Measurements from ENCODE around the gene RPTOR. TPM values are rescaled to one million over a fixed set of nuclear protein-coding genes. Genes with fewer than 3 reads are reported as not detected.

Gene RPTOR
- polyA plus RNA-seq, 1 donor from 2014 or later = 9.9 TPM

- Mint-ChIP-seq H3K9me3 (no peaks in the 10 kb centered on the region), H3K27me3 (no peaks in the 10 kb centered on the region), H3K4me3 (no peak overlapping the region), H3K4me1 (peaks cover 22 to 35% (median 25%) of the 10 kb centered on the region in 3 donors), H3K27ac (peak overlapping the region in 1 of 3 donors; percentile 57), H3K36me3 (peaks cover 7% of the 10 kb centered on the region)
These were observed 362.6 kb downstream of the RPTOR start for GRCh38 chr17:80907281-80907680.

- peaks cover 30 to 43% (median 32%) of the 10 kb centered on the region in 3 donors for H3K4me1 Mint-ChIP-seq
- peak overlapping the region in 1 of 3 donors; percentile 8 for H3K27ac Mint-ChIP-seq
- no peak overlapping the region for H3K4me3 Mint-ChIP-seq
These were observed 363.6 kb downstream of the RPTOR start for GRCh38 chr17:80908211-80908610.

GRCh38 chr17:80908776-80909175 lies 364.1 kb downstream of the RPTOR start:
- H3K27ac Mint-ChIP-seq = peak overlapping the region in 1 of 3 donors; percentile 8
- no peaks in the 10 kb centered on the region for H3K27me3 Mint-ChIP-seq
- H3K36me3 Mint-ChIP-seq = peaks cover 7% of the 10 kb centered on the region
- peaks cover 33 to 43% (median 36%) of the 10 kb centered on the region in 3 donors for H3K4me1 Mint-ChIP-seq
- no peaks in the 10 kb centered on the region for H3K9me3 Mint-ChIP-seq
- H3K4me3 Mint-ChIP-seq = no peak overlapping the region

More at GRCh38 chr17:80908211-80908610, 363.6 kb downstream of the RPTOR start:
- no peaks in the 10 kb centered on the region for H3K27me3 Mint-ChIP-seq
- peaks cover 7% of the 10 kb centered on the region for H3K36me3 Mint-ChIP-seq
- no peaks in the 10 kb centered on the region for H3K9me3 Mint-ChIP-seq

- H3K4me3 Mint-ChIP-seq = peak overlapping the region; percentile 33 to 97 (median 88)
- H3K36me3 Mint-ChIP-seq = peaks cover 7% of the 10 kb centered on the region
- no peaks in the 10 kb centered on the region for H3K9me3 Mint-ChIP-seq
- H3K4me1 Mint-ChIP-seq = peaks cover 37 to 40% (median 38%) of the 10 kb centered on the region in 3 donors
- no peaks in the 10 kb centered on the region for H3K27me3 Mint-ChIP-seq
- H3K27ac Mint-ChIP-seq = peak overlapping the region; percentile 79 to 99 (median 98)
These were observed 365.0 kb downstream of the RPTOR start for GRCh38 chr17:80909635-80910034.

GRCh38 chr17:80910043-80910442 lies 365.4 kb downstream of the RPTOR start:
- peak overlapping the region; percentile 79 to 99 (median 98) for H3K27ac Mint-ChIP-seq
- H3K27me3 Mint-ChIP-seq = no peaks in the 10 kb centered on the region
- H3K36me3 Mint-ChIP-seq = peaks cover 7% of the 10 kb centered on the region
- peak overlapping the region; percentile 75 to 97 (median 88) for H3K4me3 Mint-ChIP-seq
- H3K9me3 Mint-ChIP-seq = no peaks in the 10 kb centered on the region
- peaks cover 36 to 38% (median 37%) of the 10 kb centered on the region in 3 donors for H3K4me1 Mint-ChIP-seq

GRCh38 chr17:80912476-80912875 lies 367.8 kb downstream of the RPTOR start:
- no peaks in the 10 kb centered on the region for H3K9me3 Mint-ChIP-seq
- H3K36me3 Mint-ChIP-seq = peaks cover 7% of the 10 kb centered on the region
- H3K27me3 Mint-ChIP-seq = no peaks in the 10 kb centered on the region
- peak overlapping the region; percentile 25 to 75 (median 66) for H3K4me3 Mint-ChIP-seq
- H3K4me1 Mint-ChIP-seq = peaks cover 37 to 38% (median 37%) of the 10 kb centered on the region in 3 donors
- H3K27ac Mint-ChIP-seq = peak overlapping the region; percentile 79 to 99 (median 98)

GRCh38 chr17:80913928-80914821 lies 369.5 kb downstream of the RPTOR start:
- H3K36me3 Mint-ChIP-seq = peaks cover 1% of the 10 kb centered on the region

GRCh38 chr17:80916246-80916645 lies 371.6 kb downstream of the RPTOR start:
- Mint-ChIP-seq H3K9me3 (no peaks in the 10 kb centered on the region), H3K36me3 (peaks cover 5% of the 10 kb centered on the region), H3K4me3 (no peak overlapping the region), H3K27ac (no peak overlapping the region), H3K27me3 (no peaks in the 10 kb centered on the region), H3K4me1 (peaks cover 22 to 23% (median 22%) of the 10 kb centered on the region in 3 donors)

More at GRCh38 chr17:80913928-80914821, 369.5 kb downstream of the RPTOR start:
- H3K4me3 Mint-ChIP-seq = peak overlapping the region in 2 of 4 donors; percentile 59 to 83
- H3K4me1 Mint-ChIP-seq = peaks cover 37 to 40% (median 38%) of the 10 kb centered on the region in 3 donors
- H3K27ac Mint-ChIP-seq = peak overlapping the region; percentile 7 to 99 (median 71)
- no peaks in the 10 kb centered on the region for H3K9me3 Mint-ChIP-seq
- no peaks in the 10 kb centered on the region for H3K27me3 Mint-ChIP-seq

- no peak overlapping the region for H3K4me3 Mint-ChIP-seq
- peaks cover 5% of the 10 kb centered on the region for H3K36me3 Mint-ChIP-seq
- H3K27me3 Mint-ChIP-seq = no peaks in the 10 kb centered on the region
- peak overlapping the region in 1 of 3 donors; percentile 67 for H3K27ac Mint-ChIP-seq
- peaks cover 6 to 8% (median 6%) of the 10 kb centered on the region in 3 donors for H3K4me1 Mint-ChIP-seq
- no peaks in the 10 kb centered on the region for H3K9me3 Mint-ChIP-seq
These were observed 373.3 kb downstream of the RPTOR start for GRCh38 chr17:80917716-80918560.

GRCh38 chr17:80918731-80919130 lies 374.1 kb downstream of the RPTOR start:
- Mint-ChIP-seq H3K27me3 (no peaks in the 10 kb centered on the region), H3K4me1 (peaks cover 3 to 5% (median 4%) of the 10 kb centered on the region in 3 donors), H3K27ac (no peak overlapping the region), H3K9me3 (no peaks in the 10 kb centered on the region), H3K4me3 (no peak overlapping the region), H3K36me3 (peaks cover 5% of the 10 kb centered on the region)

- Mint-ChIP-seq H3K27me3 (no peaks in the 10 kb centered on the region), H3K36me3 (peaks cover 5% of the 10 kb centered on the region), H3K4me3 (no peak overlapping the region), H3K9me3 (no peaks in the 10 kb centered on the region), H3K4me1 (peaks cover 0 to 4% (median 0%) of the 10 kb centered on the region in 3 donors), H3K27ac (no peak overlapping the region)
These were observed 375.0 kb downstream of the RPTOR start for GRCh38 chr17:80919331-80920311.

GRCh38 chr17:80920441-80920840 lies 375.8 kb downstream of the RPTOR start:
- no peaks in the 10 kb centered on the region for H3K9me3 Mint-ChIP-seq
- peaks cover 0 to 4% (median 0%) of the 10 kb centered on the region in 3 donors for H3K4me1 Mint-ChIP-seq
- H3K27me3 Mint-ChIP-seq = no peaks in the 10 kb centered on the region
- H3K36me3 Mint-ChIP-seq = peaks cover 5% of the 10 kb centered on the region
- no peak overlapping the region for H3K27ac Mint-ChIP-seq
- no peak overlapping the region for H3K4me3 Mint-ChIP-seq

GRCh38 chr17:80921159-80921558 lies 376.5 kb downstream of the RPTOR start:
- H3K27me3 Mint-ChIP-seq = no peaks in the 10 kb centered on the region
- peaks cover 5% of the 10 kb centered on the region for H3K36me3 Mint-ChIP-seq
- H3K4me3 Mint-ChIP-seq = no peak overlapping the region
- H3K9me3 Mint-ChIP-seq = no peaks in the 10 kb centered on the region
- H3K27ac Mint-ChIP-seq = no peak overlapping the region
- H3K4me1 Mint-ChIP-seq = peaks cover 0 to 4% (median 0%) of the 10 kb centered on the region in 3 donors
